Measurements from ENCODE around the gene ERC1. TPM values are rescaled to one million over a fixed set of nuclear protein-coding genes. Genes with fewer than 3 reads are reported as not detected.
"Not testable (repeated sequence)": the region's sequence is repeated elsewhere in the genome, so short reads cannot be mapped to it uniquely, and the experiment has no call there.

Gene ERC1
- total RNA-seq, 2 donors from 2014 or later, result 26.9 to 41.9 TPM

DNA sequence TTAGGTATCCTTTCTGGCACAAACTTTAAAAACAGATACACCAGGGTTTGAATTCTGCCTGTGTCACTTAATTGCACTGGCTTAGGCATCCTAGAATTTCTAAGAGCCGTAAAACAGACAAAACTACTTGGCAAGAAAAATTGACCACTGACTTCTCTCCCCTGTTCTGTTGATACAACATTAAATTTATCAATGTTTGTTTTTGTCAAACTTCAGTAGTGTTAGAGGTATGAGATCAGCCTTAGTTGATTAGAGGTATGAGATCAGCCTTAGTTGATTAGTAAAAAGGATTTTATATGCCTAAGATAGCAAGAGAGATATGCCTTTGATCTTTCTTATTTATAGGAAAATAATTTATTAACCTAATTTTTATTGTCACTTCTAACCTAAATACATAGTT lies 320.1 kb downstream of the ERC1 start:
- Histone ChIP-seq H3K9ac (ENCODE audit: low read depth in 2 of 2, low read length in 2 of 2) (no peak overlapping the region), H3K9me3 (no peaks in the 10 kb centered on the region), H3K4me3 (no peak overlapping the region), H3K27ac (no peak overlapping the region), H3K36me3 (no peaks in the 10 kb centered on the region), H3K4me1 (no peaks in the 10 kb centered on the region), H3K27me3 (no peaks in the 10 kb centered on the region)
- intact Hi-C loops (cut with DNase I), result no loop called here
- no peak for DNase-seq
- TF ChIP-seq, protein P1, sequence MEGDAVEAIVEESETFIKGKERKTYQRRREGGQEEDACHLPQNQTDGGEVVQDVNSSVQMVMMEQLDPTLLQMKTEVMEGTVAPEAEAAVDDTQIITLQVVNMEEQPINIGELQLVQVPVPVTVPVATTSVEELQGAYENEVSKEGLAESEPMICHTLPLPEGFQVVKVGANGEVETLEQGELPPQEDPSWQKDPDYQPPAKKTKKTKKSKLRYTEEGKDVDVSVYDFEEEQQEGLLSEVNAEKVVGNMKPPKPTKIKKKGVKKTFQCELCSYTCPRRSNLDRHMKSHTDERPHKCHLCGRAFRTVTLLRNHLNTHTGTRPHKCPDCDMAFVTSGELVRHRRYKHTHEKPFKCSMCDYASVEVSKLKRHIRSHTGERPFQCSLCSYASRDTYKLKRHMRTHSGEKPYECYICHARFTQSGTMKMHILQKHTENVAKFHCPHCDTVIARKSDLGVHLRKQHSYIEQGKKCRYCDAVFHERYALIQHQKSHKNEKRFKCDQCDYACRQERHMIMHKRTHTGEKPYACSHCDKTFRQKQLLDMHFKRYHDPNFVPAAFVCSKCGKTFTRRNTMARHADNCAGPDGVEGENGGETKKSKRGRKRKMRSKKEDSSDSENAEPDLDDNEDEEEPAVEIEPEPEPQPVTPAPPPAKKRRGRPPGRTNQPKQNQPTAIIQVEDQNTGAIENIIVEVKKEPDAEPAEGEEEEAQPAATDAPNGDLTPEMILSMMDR (IDR thresholded peaks at IDR 0.05), result no peak

DNA sequence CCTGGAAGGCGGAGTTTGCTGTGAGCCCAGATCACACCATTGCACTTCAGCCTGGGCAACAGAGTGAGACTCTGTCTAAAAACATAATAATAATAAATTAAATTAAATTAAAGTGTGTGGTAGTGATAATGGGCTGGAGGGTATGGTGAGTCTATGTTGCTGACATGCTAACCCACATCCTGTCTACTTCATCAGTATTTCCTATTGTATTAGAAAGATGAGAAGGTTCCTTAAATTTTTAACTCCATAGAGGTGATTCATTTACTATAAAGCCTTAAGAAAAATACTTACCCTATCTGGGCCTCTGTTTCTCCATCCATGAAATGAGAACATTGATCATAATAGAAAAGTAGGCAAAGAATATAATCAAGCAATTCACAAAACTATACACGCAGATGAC lies 322.9 kb downstream of the ERC1 start:
- no peak for DNase-seq
- intact Hi-C loops (cut with DNase I), result no loop called here
- no peaks in the 10 kb centered on the region for H3K4me1 ChIP-seq
- H3K9ac ChIP-seq (ENCODE audit: low read depth in 2 of 2, low read length in 2 of 2), result no peak overlapping the region
- no peak overlapping the region for H3K27ac ChIP-seq
- no peak overlapping the region for H3K4me3 ChIP-seq
- H3K27me3 ChIP-seq, result no peaks in the 10 kb centered on the region
- H3K9me3 ChIP-seq, result no peaks in the 10 kb centered on the region
- TF ChIP-seq, protein P1 (IDR thresholded peaks at IDR 0.05), result no peak
- no peaks in the 10 kb centered on the region for H3K36me3 ChIP-seq

DNA sequence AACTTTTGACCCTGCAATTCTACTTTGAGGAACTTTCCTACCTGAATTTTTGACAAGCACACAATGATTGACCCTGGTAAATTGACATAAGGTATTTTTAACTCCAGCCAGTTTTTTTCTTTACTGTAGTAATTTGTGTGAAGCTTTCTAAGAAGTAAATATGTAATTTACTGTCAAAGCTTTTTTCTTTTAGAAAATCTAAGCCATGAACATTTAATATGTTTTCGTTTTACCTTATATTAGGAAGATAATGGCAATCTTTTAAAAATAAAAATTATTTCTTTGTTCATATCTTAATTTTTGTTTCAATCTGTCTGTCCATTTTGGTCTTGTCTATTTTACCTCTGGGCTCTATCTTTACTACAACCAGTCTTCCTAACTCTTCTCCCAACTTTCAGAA lies 323.5 kb downstream of the ERC1 start:
- no peaks in the 10 kb centered on the region for H3K9me3 ChIP-seq
- H3K4me1 ChIP-seq, result no peaks in the 10 kb centered on the region
- TF ChIP-seq, protein P1 (IDR thresholded peaks at IDR 0.05), result no peak
- no peak overlapping the region for H3K27ac ChIP-seq
- H3K27me3 ChIP-seq, result no peaks in the 10 kb centered on the region
- intact Hi-C loops (cut with DNase I), result no loop called here
- H3K4me3 ChIP-seq, result no peak overlapping the region
- no peak for DNase-seq
- no peaks in the 10 kb centered on the region for H3K36me3 ChIP-seq
- no peak overlapping the region for H3K9ac ChIP-seq (ENCODE audit: low read depth in 2 of 2, low read length in 2 of 2)

DNA sequence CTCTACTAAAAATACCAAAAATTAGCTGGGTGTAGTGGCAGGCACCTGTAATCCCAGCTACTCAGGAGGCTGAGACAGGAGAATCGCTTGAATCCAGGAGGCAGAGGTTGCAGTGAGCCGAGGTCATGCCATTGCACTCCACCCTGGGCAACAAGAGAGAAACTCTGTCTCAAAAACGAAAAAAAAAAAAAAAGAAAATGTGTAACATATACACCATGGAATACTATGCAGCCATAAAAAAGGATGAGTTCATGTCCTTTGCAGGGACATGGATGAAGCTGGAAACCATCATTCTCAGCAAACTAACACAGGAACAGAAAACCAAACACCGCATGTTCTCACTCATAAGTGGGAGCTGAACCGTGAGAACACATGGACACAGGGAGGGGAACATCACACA lies 326.0 kb downstream of the ERC1 start:
- H3K27ac ChIP-seq; intact Hi-C loops (cut with DNase I); H3K9me3 ChIP-seq; DNase-seq; H3K27me3 ChIP-seq; H3K36me3 ChIP-seq; H3K4me3 ChIP-seq; H3K9ac ChIP-seq (ENCODE audit: low read depth in 2 of 2, low read length in 2 of 2); H3K4me1 ChIP-seq: not testable (repeated sequence)

DNA sequence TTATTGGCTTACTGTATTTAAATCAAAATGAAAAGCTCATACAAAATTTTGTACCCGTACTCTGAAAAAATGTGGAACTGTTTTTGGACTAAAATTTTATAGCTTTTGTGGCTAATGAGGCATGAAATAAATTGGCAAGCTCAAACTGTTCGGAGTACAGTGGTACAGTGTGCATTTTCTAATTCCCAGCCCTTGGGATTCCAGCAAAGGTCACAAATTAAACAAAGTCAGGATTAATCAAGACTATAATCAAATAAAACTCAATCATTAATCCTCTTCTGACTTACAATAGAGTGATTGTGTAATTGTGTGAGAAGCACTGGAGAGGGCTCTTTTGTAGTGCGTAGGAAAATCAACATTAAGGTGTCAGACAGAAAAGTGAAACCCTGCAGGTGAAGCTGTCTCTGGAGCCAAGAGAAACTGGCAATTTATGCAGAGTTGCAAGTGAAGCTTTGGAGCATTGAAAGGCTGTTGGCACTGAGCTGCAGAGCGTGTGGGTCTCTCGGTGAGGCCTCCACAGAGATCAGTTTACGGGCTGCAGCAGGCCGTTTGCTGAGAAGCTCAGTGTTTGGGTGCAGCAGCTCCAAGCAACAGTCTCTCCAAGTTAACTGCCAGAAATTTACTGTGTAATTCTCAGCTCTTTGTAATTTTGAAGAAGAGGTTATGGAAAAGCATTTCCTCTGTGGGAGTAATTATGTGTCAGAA lies 327.5 kb downstream of the ERC1 start:
- Histone ChIP-seq H3K9me3 (no peaks in the 10 kb centered on the region), H3K36me3 (no peaks in the 10 kb centered on the region), H3K9ac (ENCODE audit: low read depth in 2 of 2, low read length in 2 of 2) (no peak overlapping the region), H3K4me1 (no peaks in the 10 kb centered on the region), H3K27me3 (no peaks in the 10 kb centered on the region), H3K4me3 (no peak overlapping the region), H3K27ac (peak overlapping the region; percentile 5)
- TF ChIP-seq, protein P1 (IDR thresholded peaks at IDR 0.05), result no peak
- peak; percentile 20 for DNase-seq
- intact Hi-C loops (cut with DNase I), result no loop called here

DNA sequence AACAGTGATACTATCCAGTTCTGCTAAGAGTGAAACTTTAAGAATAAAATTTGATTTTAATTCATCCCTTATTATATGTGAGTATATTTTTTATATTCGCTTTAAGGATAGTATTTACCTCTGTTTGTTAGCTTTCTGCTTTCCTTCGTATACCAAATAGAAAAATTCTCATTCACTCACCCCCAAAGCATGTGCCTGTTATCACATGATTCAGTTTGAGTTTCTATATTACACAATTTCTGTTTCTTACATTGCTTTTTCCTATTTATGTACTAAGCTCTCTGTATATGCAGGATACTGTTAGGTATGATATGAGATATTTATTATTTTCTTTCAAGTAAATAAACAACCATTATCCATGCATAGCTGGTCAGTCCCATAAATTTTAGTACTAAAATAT lies 328.2 kb downstream of the ERC1 start:
- intact Hi-C loops (cut with DNase I), result no loop called here
- TF ChIP-seq, protein P1 (IDR thresholded peaks at IDR 0.05), result no peak
- Histone ChIP-seq H3K9me3 (no peaks in the 10 kb centered on the region), H3K4me1 (no peaks in the 10 kb centered on the region), H3K36me3 (no peaks in the 10 kb centered on the region), H3K4me3 (no peak overlapping the region), H3K27ac (peak overlapping the region; percentile 5), H3K9ac (ENCODE audit: low read depth in 2 of 2, low read length in 2 of 2) (no peak overlapping the region), H3K27me3 (no peaks in the 10 kb centered on the region)
- no peak for DNase-seq

All from colonic mucosa (tissue), 4 donors.